Nephron progenitor cell (in vitro differentiated cells): ENCODE data around the gene VEGFA.

Experiments used
- DNase-seq: peaks from one replicate; pipeline ENCODE4 v3.0.0; 2021
- H3K27ac Mint-ChIP-seq: 2 replicates; pipeline ENCODE4 v1.8.0; 2021; ENCODE audit warnings: mild to moderate bottlenecking, moderate library complexity, mixed read lengths
- H3K27me3 Mint-ChIP-seq: 2 replicates; pipeline ENCODE4 v1.8.0; 2021; ENCODE audit warnings: mild to moderate bottlenecking, low read depth, mixed read lengths; ENCODE audit not compliant: poor library complexity
- H3K36me3 Mint-ChIP-seq: 2 replicates; pipeline ENCODE4 v1.8.0; 2021; ENCODE audit warnings: low read depth, mixed read lengths
- H3K4me1 Mint-ChIP-seq: 2 replicates; pipeline ENCODE4 v1.8.0; 2021; ENCODE audit warnings: mixed read lengths
- H3K4me3 Mint-ChIP-seq: 2 replicates; pipeline ENCODE4 v1.8.0; 2021; ENCODE audit warnings: mild to moderate bottlenecking, moderate library complexity, mixed read lengths
- H3K9me3 Mint-ChIP-seq: 2 replicates; pipeline ENCODE4 v1.8.0; 2021; ENCODE audit warnings: mild to moderate bottlenecking, moderate library complexity, mixed read lengths
- TF ChIP-seq, protein P1 (sequence below): fragments of 200-600 bp; sonication (generic); IDR thresholded peaks from 2 replicates; pipeline ENCODE4 v1.5.0; 2021; ENCODE audit warnings: antibody characterized with exemption

The VEGFA gene

DNA sequence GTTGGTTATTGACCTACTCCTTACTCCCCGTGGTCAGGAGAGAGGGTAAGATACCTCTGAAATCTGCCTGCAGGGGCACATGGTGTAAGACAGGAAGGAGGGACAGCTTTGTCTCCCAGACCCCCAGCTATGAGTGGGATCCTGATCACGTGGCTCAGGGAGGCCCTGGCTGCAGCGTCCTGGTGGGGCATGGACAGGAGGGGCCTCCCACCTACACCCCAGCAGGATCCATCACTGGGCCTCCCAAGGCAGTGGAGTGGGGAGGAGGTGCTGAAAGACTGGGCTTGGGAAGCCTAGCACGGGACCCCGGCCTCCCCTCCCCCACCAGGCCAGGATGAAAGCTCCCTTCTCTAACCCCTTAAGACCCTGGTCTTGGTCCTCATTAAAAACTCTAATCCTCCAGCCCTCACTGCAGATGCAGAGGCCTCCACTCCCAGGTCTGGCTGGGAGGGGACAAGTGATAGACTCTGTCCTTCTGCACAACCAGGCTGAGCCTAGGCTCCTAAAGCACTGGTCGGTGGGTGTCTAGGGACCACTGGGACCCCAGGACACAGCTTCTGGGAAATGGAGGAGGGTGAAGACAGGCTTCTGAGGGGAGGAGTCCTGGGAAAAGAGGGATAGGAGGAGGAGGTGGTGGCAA is 29.6 kb upstream of the VEGFA start:
- no peaks in the 10 kb centered on the region for H3K9me3 Mint-ChIP-seq
- H3K27me3 Mint-ChIP-seq: peaks cover 11% of the 10 kb centered on the region
- peaks cover 76% of the 10 kb centered on the region for H3K4me1 Mint-ChIP-seq
- H3K36me3 Mint-ChIP-seq: no peaks in the 10 kb centered on the region
- peak; percentile 32 for DNase-seq
- no peak overlapping the region for H3K4me3 Mint-ChIP-seq
- peak overlapping the region; percentile 53 for H3K27ac Mint-ChIP-seq
- TF ChIP-seq, protein P1, sequence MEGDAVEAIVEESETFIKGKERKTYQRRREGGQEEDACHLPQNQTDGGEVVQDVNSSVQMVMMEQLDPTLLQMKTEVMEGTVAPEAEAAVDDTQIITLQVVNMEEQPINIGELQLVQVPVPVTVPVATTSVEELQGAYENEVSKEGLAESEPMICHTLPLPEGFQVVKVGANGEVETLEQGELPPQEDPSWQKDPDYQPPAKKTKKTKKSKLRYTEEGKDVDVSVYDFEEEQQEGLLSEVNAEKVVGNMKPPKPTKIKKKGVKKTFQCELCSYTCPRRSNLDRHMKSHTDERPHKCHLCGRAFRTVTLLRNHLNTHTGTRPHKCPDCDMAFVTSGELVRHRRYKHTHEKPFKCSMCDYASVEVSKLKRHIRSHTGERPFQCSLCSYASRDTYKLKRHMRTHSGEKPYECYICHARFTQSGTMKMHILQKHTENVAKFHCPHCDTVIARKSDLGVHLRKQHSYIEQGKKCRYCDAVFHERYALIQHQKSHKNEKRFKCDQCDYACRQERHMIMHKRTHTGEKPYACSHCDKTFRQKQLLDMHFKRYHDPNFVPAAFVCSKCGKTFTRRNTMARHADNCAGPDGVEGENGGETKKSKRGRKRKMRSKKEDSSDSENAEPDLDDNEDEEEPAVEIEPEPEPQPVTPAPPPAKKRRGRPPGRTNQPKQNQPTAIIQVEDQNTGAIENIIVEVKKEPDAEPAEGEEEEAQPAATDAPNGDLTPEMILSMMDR: no peak

- TF ChIP-seq, protein P1: no peak
- Mint-ChIP-seq H3K9me3 (no peaks in the 10 kb centered on the region), H3K27me3 (peaks cover 11% of the 10 kb centered on the region), H3K27ac (peak overlapping the region; percentile 53), H3K4me1 (peaks cover 83% of the 10 kb centered on the region), H3K36me3 (no peaks in the 10 kb centered on the region), H3K4me3 (no peak overlapping the region)
- DNase-seq: no peak
Measured at GRCh38 chr6:43740961-43741764, 28.8 kb upstream of the VEGFA start.

GRCh38 chr6:43741829-43742228 is 28.2 kb upstream of the VEGFA start:
- Mint-ChIP-seq H3K9me3 (no peaks in the 10 kb centered on the region), H3K4me3 (no peak overlapping the region), H3K4me1 (peaks cover 90% of the 10 kb centered on the region), H3K36me3 (no peaks in the 10 kb centered on the region), H3K27ac (no peak overlapping the region), H3K27me3 (peaks cover 5% of the 10 kb centered on the region)
- DNase-seq: no peak
- TF ChIP-seq, protein P1: no peak

DNA sequence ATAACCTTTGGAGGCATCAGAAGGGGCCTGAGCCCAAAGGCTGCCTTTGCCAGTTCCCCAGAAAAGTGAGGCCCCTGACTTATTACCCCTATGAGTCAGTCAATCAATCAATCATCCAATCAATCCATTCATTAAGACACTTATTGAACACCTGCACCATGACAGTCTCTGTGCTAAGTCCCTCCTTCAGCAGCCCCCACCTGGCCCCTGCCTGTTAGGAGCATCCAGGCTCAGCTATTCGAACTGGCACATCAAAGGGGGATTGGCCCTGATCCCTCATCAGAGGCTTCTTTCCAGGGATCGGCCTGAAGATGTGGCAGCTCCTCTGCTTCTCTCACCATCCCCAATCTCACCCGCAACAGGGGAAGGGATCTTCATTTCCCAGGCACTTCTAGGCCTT is 27.7 kb upstream of the VEGFA start:
- TF ChIP-seq, protein P1: no peak
- peaks cover 8% of the 10 kb centered on the region for H3K27me3 Mint-ChIP-seq
- no peak for DNase-seq
- no peak overlapping the region for H3K4me3 Mint-ChIP-seq
- H3K9me3 Mint-ChIP-seq: no peaks in the 10 kb centered on the region
- peak overlapping the region; percentile 44 for H3K27ac Mint-ChIP-seq
- H3K36me3 Mint-ChIP-seq: no peaks in the 10 kb centered on the region
- peaks cover 94% of the 10 kb centered on the region for H3K4me1 Mint-ChIP-seq

DNA sequence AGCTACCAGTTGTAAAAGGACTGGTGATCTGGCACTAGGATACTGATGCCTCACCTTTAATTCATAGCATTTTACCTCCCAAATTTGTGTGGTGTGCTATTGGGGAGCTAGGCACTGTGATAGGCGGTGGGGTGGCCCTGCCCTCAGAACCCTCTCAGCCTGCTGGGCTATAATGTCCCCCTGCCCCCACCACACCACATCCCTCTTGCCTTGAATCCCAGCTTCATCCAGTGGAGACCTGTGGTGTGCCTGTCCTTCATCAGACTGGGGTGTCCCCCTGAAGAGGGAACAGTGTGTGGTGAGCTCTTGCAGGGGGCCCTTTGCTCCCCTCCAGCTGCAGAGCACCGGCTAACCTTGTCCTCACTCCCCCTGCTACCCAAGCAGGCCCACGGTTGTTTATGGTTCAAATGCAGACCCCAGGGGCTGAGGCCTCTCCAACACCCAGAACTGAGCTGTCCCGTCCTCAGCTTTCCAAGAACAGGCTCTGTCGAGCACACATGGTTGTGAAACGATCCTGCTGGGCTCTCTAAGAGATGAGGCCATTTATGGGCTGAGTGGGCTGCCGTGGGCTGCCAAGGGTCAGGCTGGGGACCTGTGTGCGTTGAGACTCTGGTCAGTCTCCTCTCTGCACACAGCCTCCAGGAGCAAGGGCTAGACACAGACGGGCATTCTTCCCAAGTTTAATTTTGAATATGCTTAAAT is 26.9 kb upstream of the VEGFA start:
- H3K27me3 Mint-ChIP-seq: peaks cover 13% of the 10 kb centered on the region
- H3K4me1 Mint-ChIP-seq: peaks cover 99% of the 10 kb centered on the region
- TF ChIP-seq, protein P1: no peak
- H3K9me3 Mint-ChIP-seq: no peaks in the 10 kb centered on the region
- H3K4me3 Mint-ChIP-seq: peak overlapping the region; percentile 19
- peak overlapping the region; percentile 84 for H3K27ac Mint-ChIP-seq
- H3K36me3 Mint-ChIP-seq: no peaks in the 10 kb centered on the region
- DNase-seq: no peak
